Fibroblast of lung (primary cell): ENCODE results near the gene KTN1. TPM values are rescaled to one million over a fixed set of nuclear protein-coding genes. Genes with fewer than 3 reads are reported as not detected.

ENCODE experiments used
- DNase-seq, 2 donors: peaks; one replicate each; pipeline versions ENCODE4 v3.0.0 to v3.0.0-alpha.2; 2010; ENCODE audit warnings: low read depth in 2 of 2
- H2AFZ ChIP-seq: 2 replicates; pipeline ENCODE4 v1.5.1; 2012; ENCODE audit warnings: low read length, control low read depth, inconsistent platforms
- H3K27ac ChIP-seq: 2 replicates; pipeline ENCODE4 v1.5.1; 2011; ENCODE audit warnings: low read length, control low read depth; ENCODE audit not compliant: insufficient read depth
- H3K27me3 ChIP-seq: 2 replicates; pipeline ENCODE4 v1.5.1; 2011; ENCODE audit warnings: mild to moderate bottlenecking, low read length; ENCODE audit not compliant: control insufficient read depth, insufficient read depth
- H3K36me3 ChIP-seq: 2 replicates; pipeline ENCODE4 v1.5.1; 2011; ENCODE audit warnings: low read length; ENCODE audit not compliant: control insufficient read depth, insufficient read depth
- H3K4me1 ChIP-seq: 2 replicates; pipeline ENCODE4 v1.5.1; 2011; ENCODE audit warnings: low read length; ENCODE audit not compliant: control insufficient read depth, insufficient read depth; ENCODE audit errors: extremely low read depth
- H3K4me2 ChIP-seq: 2 replicates; pipeline ENCODE4 v1.5.1; 2011; ENCODE audit warnings: low read length, control low read depth; ENCODE audit not compliant: insufficient read depth; ENCODE audit errors: extremely low read depth
- H3K4me3 ChIP-seq, 4 experiments: fragments of 200-600 bp in 1 of 4; sonication (generic) in 1 of 4; replicated peaks in 1 of 4; 2 replicates each; pipeline ENCODE4 v1.5.1; 2011 to 2016; ENCODE audit warnings: low read length in 4 of 4, low read depth in 3 of 4, mild to moderate bottlenecking in 3 of 4, control low read depth in 2 of 4, inconsistent platforms in 1 of 4, mixed read lengths in 1 of 4; ENCODE audit not compliant: insufficient read depth in 1 of 4; ENCODE audit errors: control extremely low read depth in 1 of 4
- H3K79me2 ChIP-seq: 2 replicates; pipeline ENCODE4 v1.5.1; 2012; ENCODE audit warnings: mild to moderate bottlenecking, low read length, inconsistent platforms; ENCODE audit not compliant: control insufficient read depth, insufficient read depth
- H3K9ac ChIP-seq: 2 replicates; pipeline ENCODE4 v1.5.1; 2011; ENCODE audit warnings: mild to moderate bottlenecking, low read length, control low read depth; ENCODE audit not compliant: insufficient read depth
- H3K9me3 ChIP-seq: 2 replicates; pipeline ENCODE4 v1.5.1; 2012; ENCODE audit warnings: low read depth, low read length; ENCODE audit not compliant: control insufficient read depth, insufficient read depth
- H4K20me1 ChIP-seq: 2 replicates; pipeline ENCODE4 v1.5.1; 2011; ENCODE audit warnings: low read length; ENCODE audit not compliant: control insufficient read depth, insufficient read depth; ENCODE audit errors: extremely low read depth
- EZH2 ChIP-seq: IDR thresholded peaks from 2 replicates; pipeline ENCODE4 v1.5.1; 2012; ENCODE audit warnings: low read length, control low read depth, mild to moderate bottlenecking; ENCODE audit errors: missing control alignments
- polyA plus RNA-seq, 2 donors: library from polyadenylated mRNA; depleted of rRNA in 1 of 2; stranded (reverse) in 1 of 2; unstranded in 1 of 2; fragments of >200 nt; gene quantifications; 2 replicates each; pipeline ENCODE4 v1.2.1, GENCODE V29; 2011 to 2012; ENCODE audit warnings: missing spikeins in 1 of 2
- total RNA-seq: library from RNA; depleted of rRNA; stranded (reverse); fragments of >200 nt; gene quantifications from 2 replicates; pipeline ENCODE4 v1.2.1, GENCODE V29; 2014
- TF ChIP-seq, protein P1 (sequence below), 2 donors: IDR thresholded peaks in 1 of 2; conservative IDR thresholded peaks in 1 of 2; 1 replicate in 1 of 2; 2 replicates in 1 of 2; pipeline ENCODE4 v1.5.1; 2011 to 2012; ENCODE audit warnings: low read length in 2 of 2, control low read depth in 1 of 2, inconsistent platforms in 1 of 2, low read depth in 1 of 2, mild to moderate bottlenecking in 1 of 2

Gene KTN1
- total and polyA plus RNA-seq, 2 donors (not counting 1 experiment from before 2014, with no cell fraction given), result 126 to 164 TPM

DNA sequence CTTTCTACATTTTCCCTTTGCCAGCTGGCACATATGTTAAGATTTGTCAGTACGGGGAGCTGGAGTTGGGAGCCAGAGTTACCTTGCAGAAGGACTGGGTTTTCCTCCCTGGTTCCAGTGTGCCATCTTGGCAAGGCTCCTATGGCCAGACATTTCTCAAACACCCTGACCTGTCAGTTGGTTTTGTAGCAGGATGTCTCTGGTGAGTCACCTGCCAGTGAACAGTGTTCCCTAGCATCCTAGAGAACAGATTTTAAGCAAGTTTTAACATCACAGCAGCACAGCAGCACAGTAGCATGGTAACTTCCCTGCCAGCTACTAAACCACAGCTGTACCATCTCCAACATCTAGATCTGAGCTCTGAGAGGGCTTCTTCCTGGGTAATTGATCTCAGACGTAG is 26.2 kb upstream of the KTN1 start:
- no peaks in the 10 kb centered on the region for H3K79me2 ChIP-seq
- H3K4me3 ChIP-seq, result no peak overlapping the region
- no peak overlapping the region for H3K9ac ChIP-seq
- DNase-seq, result no peak
- no peak overlapping the region for H2AFZ ChIP-seq
- TF ChIP-seq, protein P1, sequence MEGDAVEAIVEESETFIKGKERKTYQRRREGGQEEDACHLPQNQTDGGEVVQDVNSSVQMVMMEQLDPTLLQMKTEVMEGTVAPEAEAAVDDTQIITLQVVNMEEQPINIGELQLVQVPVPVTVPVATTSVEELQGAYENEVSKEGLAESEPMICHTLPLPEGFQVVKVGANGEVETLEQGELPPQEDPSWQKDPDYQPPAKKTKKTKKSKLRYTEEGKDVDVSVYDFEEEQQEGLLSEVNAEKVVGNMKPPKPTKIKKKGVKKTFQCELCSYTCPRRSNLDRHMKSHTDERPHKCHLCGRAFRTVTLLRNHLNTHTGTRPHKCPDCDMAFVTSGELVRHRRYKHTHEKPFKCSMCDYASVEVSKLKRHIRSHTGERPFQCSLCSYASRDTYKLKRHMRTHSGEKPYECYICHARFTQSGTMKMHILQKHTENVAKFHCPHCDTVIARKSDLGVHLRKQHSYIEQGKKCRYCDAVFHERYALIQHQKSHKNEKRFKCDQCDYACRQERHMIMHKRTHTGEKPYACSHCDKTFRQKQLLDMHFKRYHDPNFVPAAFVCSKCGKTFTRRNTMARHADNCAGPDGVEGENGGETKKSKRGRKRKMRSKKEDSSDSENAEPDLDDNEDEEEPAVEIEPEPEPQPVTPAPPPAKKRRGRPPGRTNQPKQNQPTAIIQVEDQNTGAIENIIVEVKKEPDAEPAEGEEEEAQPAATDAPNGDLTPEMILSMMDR (conservative IDR thresholded peaks at IDR 0.05 in 1 of 2, IDR thresholded peaks at IDR 0.05 in 1 of 2; ENCODE audit: low read depth in 1 of 2, low read length in 2 of 2), result no peak
- TF ChIP-seq EZH2, result no peak
- no peaks in the 10 kb centered on the region for H3K9me3 ChIP-seq
- H3K27ac ChIP-seq, result no peak overlapping the region
- H3K4me1 ChIP-seq, result peaks cover 6% of the 10 kb centered on the region
- no peaks in the 10 kb centered on the region for H3K27me3 ChIP-seq
- H4K20me1 ChIP-seq, result no peaks in the 10 kb centered on the region
- H3K4me2 ChIP-seq, result no peak overlapping the region
- H3K36me3 ChIP-seq, result no peaks in the 10 kb centered on the region

DNA sequence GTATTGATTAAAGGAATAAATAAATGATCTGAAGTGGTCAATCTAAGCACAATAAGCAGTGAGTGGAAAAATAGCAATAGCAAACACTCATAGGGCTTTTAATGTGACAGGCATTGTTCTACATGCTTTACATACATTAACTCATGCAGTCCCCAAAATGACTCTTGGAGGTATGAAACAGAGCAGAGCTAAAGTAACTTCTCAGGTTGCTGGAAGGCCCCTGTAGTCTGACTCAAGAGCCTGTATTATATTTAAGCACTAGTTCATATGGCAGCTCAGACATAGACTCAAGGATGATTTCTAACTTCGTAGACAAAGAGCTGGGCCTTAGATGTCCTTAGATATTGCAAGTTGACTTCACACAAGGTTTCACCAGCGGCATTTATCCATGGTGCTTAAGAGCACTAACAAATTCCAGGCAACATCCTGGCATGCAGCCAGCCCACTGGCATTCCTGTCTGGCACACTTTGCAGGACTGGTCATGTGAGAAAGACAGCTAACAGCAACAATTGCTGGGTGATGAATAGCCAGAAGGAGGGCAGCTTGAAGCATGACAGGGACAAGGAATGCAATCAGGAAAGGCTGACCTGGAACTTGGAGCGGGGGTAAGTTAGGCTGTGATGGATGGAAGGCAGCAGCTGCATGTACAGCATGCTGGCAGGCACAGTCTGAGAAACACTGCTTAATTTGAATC is 22.9 kb upstream of the KTN1 start:
- H3K4me1 ChIP-seq, result peaks cover 6% of the 10 kb centered on the region
- H3K9ac ChIP-seq, result no peak overlapping the region
- TF ChIP-seq EZH2, result no peak
- TF ChIP-seq, protein P1 (conservative IDR thresholded peaks at IDR 0.05 in 1 of 2, IDR thresholded peaks at IDR 0.05 in 1 of 2; ENCODE audit: low read depth in 1 of 2, low read length in 2 of 2), result no peak

DNA sequence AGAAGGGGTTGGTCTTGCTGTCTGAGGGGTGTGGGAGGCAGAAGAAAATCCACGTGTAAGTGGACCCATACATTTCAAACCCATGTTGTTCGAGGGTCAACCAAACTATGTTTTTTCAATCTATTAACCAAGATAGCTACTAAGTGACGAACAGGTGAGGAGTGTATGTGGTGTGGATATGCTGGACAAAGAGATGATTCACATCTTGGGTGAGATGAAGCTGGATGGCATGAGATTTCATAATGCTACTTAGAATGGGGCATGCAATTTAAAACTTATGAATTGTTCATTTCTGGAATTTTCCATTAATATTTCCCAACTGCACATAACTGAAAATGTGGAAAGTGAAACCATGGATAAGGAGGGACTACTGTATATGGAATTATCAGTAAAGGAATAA is 17.9 kb upstream of the KTN1 start:
- Histone ChIP-seq H3K79me2 (no peaks in the 10 kb centered on the region), H3K9me3 (no peaks in the 10 kb centered on the region), H3K9ac (no peak overlapping the region), H4K20me1 (no peaks in the 10 kb centered on the region), H2AFZ (no peak overlapping the region), H3K27me3 (no peaks in the 10 kb centered on the region), H3K36me3 (no peaks in the 10 kb centered on the region), H3K4me3 (no peak overlapping the region), H3K27ac (no peak overlapping the region), H3K4me2 (no peak overlapping the region), H3K4me1 (peaks cover 4% of the 10 kb centered on the region)
- DNase-seq, result no peak
- TF ChIP-seq, protein P1 (conservative IDR thresholded peaks at IDR 0.05 in 1 of 2, IDR thresholded peaks at IDR 0.05 in 1 of 2; ENCODE audit: low read depth in 1 of 2, low read length in 2 of 2), result no peak
- no peak for TF ChIP-seq EZH2

More for the DNA sequence above, 22.9 kb upstream of the KTN1 start:
- Histone ChIP-seq H4K20me1 (no peaks in the 10 kb centered on the region), H3K27me3 (no peaks in the 10 kb centered on the region), H3K36me3 (no peaks in the 10 kb centered on the region), H3K27ac (no peak overlapping the region), H2AFZ (no peak overlapping the region), H3K4me2 (peak overlapping the region; percentile 19), H3K4me3 (no peak overlapping the region), H3K9me3 (no peaks in the 10 kb centered on the region), H3K79me2 (no peaks in the 10 kb centered on the region)
- DNase-seq, result peak; percentile 90 to 96
